IMR-90 (cell line): Measurements from ENCODE around the gene CNFN. TPM values are rescaled to one million over a fixed set of nuclear protein-coding genes. Genes with fewer than 3 reads are reported as not detected.

Experiments used
- ATAC-seq: fragments of 200-7000 bp; cut with Tn5 transposase; 2 replicates; pipeline ENCODE4 v1.9.1; 2020; ENCODE audit warnings: low read depth, mild to moderate bottlenecking, moderate library complexity
- BruUV-seq: library from RNA; stranded (reverse); fragments of 400-500 nt; replicated peaks from 2 replicates; lab custom pipeline; 2021; lab: Mats Ljungman, UMichigan
- CTCF ChIA-PET: fragments of 300-600 bp; formaldehyde crosslinking; extraction: SDS; loops from one replicate; lab custom pipeline; 2021; ENCODE audit warnings: antibody characterized with exemption; lab: Yijun Ruan, JAX
- POLR2A ChIA-PET: fragments of 300-600 bp; sonication (Branson Sonifier 250); formaldehyde crosslinking; loops from one replicate; lab custom pipeline; 2022; ENCODE audit warnings: antibody characterized with exemption; ENCODE audit not compliant: unreplicated experiment; lab: Charles Lee
- DNase-seq: peaks from one replicate; pipeline ENCODE4 v3.0.0; 2013
- H2AFZ ChIP-seq: replicated peaks from 2 replicates; pipeline ENCODE3; 2013; ENCODE audit warnings: low read length, mild to moderate bottlenecking; ENCODE audit not compliant: poor library complexity
- H2AK5ac ChIP-seq: 2 replicates; pipeline ENCODE4 v1.6.1; 2013; ENCODE audit warnings: low read depth, low read length, inconsistent platforms
- H2AK9ac ChIP-seq: replicated peaks from 2 replicates; pipeline ENCODE3; 2013; ENCODE audit warnings: mild to moderate bottlenecking, low read depth, low read length, moderate library complexity; ENCODE audit not compliant: poor library complexity
- H2BK120ac ChIP-seq: 2 replicates; pipeline ENCODE4 v1.6.1; 2013; ENCODE audit warnings: low read depth, low read length, inconsistent platforms
- H2BK15ac ChIP-seq: 3 replicates; pipeline ENCODE4 v1.6.1; 2013; ENCODE audit warnings: low read depth, low read length, inconsistent platforms
- H2BK20ac ChIP-seq: 2 replicates; pipeline ENCODE4 v1.6.1; 2013; ENCODE audit warnings: low read depth, mild to moderate bottlenecking, inconsistent platforms, low read length, moderate library complexity
- H2BK5ac ChIP-seq: 2 replicates; pipeline ENCODE4 v1.6.1; 2013; ENCODE audit warnings: mild to moderate bottlenecking, low read depth, low read length, inconsistent platforms; ENCODE audit not compliant: poor library complexity, severe bottlenecking
- H3K14ac ChIP-seq: replicated peaks from 2 replicates; pipeline ENCODE4 v1.6.1; 2013; ENCODE audit warnings: low read depth, low read length, inconsistent platforms
- H3K18ac ChIP-seq: 2 replicates; pipeline ENCODE4 v1.6.1; 2013; ENCODE audit warnings: low read depth, low read length, control low read depth
- H3K23ac ChIP-seq: 2 replicates; pipeline ENCODE4 v1.6.1; 2013; ENCODE audit warnings: low read depth, low read length, inconsistent platforms
- H3K27ac ChIP-seq: 2 replicates; pipeline ENCODE4 v1.5.1; 2013; ENCODE audit warnings: mild to moderate bottlenecking, control low read depth, low read length; ENCODE audit not compliant: insufficient read depth
- H3K27me3 ChIP-seq: 2 replicates; pipeline ENCODE4 v1.6.1; 2013; ENCODE audit warnings: low read length; ENCODE audit not compliant: control insufficient read depth, insufficient read depth
- H3K36me3 ChIP-seq: 2 replicates; pipeline ENCODE4 v1.6.1; 2013; ENCODE audit warnings: low read length, mixed read lengths; ENCODE audit not compliant: control insufficient read depth, insufficient read depth
- H3K4ac ChIP-seq: 2 replicates; pipeline ENCODE4 v1.6.1; 2013; ENCODE audit warnings: low read depth, low read length, inconsistent platforms
- H3K4me1 ChIP-seq: 2 replicates; pipeline ENCODE4 v1.6.1; 2013; ENCODE audit warnings: low read length, mixed read lengths; ENCODE audit not compliant: control insufficient read depth, insufficient read depth
- H3K4me2 ChIP-seq: 2 replicates; pipeline ENCODE4 v1.6.1; 2013; ENCODE audit warnings: low read depth, mild to moderate bottlenecking, control low read depth, low read length, moderate library complexity
- H3K4me3 ChIP-seq: 2 replicates; pipeline ENCODE4 v1.5.1; 2013; ENCODE audit warnings: low read depth, mild to moderate bottlenecking, control low read depth, low read length, moderate library complexity; ENCODE audit not compliant: insufficient read depth
- H3K56ac ChIP-seq: 2 replicates; pipeline ENCODE4 v1.6.1; 2013; ENCODE audit warnings: low read length, inconsistent platforms; ENCODE audit not compliant: insufficient read depth; ENCODE audit errors: extremely low read depth
- H3K79me1 ChIP-seq, 2 experiments: 2 replicates each; pipeline ENCODE4 v1.6.1; 2013; ENCODE audit warnings: low read length in 2 of 2, inconsistent platforms in 1 of 2, low read depth in 1 of 2
- H3K9ac ChIP-seq: 2 replicates; pipeline ENCODE4 v1.6.1; 2013; ENCODE audit warnings: low read depth, low read length, control low read depth
- H3K9me1 ChIP-seq: 2 replicates; pipeline ENCODE4 v1.6.1; 2013; ENCODE audit warnings: low read length, inconsistent platforms; ENCODE audit not compliant: insufficient read depth
- H3K9me3 ChIP-seq: 2 replicates; pipeline ENCODE4 v1.6.1; 2013; ENCODE audit warnings: low read length; ENCODE audit not compliant: control insufficient read depth, insufficient read depth
- H4K20me1 ChIP-seq: 2 replicates; pipeline ENCODE4 v1.6.1; 2013; ENCODE audit warnings: low read length, inconsistent platforms; ENCODE audit not compliant: insufficient read depth
- H4K5ac ChIP-seq: 2 replicates; pipeline ENCODE4 v1.6.1; 2013; ENCODE audit warnings: mild to moderate bottlenecking, low read depth, low read length, control low read depth
- H4K8ac ChIP-seq, 2 experiments: 2 replicates each; pipeline ENCODE4 v1.6.1; 2013; ENCODE audit warnings: low read depth in 2 of 2, low read length in 2 of 2, control low read depth in 1 of 2, inconsistent platforms in 1 of 2
- H4K91ac ChIP-seq: 2 replicates; pipeline ENCODE4 v1.6.1; 2013; ENCODE audit warnings: low read depth, low read length, inconsistent platforms; ENCODE audit not compliant: insufficient read depth
- CEBPB ChIP-seq: IDR thresholded peaks from 2 replicates; pipeline ENCODE4 v1.6.1; 2012; ENCODE audit warnings: low read depth, low read length, improper control_type of control experiment
- CHD1 ChIP-seq: IDR thresholded peaks from 2 replicates; pipeline ENCODE4 v1.6.1; 2012; ENCODE audit warnings: low read depth, low read length, improper control_type of control experiment
- FOS ChIP-seq: fragments of 150-350 bp; IDR thresholded peaks from 2 replicates; pipeline ENCODE4 v1.6.1; 2016; ENCODE audit warnings: low read depth, low read length
- MAFK ChIP-seq: IDR thresholded peaks from 2 replicates; pipeline ENCODE4 v1.6.1; 2012; ENCODE audit warnings: low read depth, low read length, improper control_type of control experiment
- MXI1 ChIP-seq: IDR thresholded peaks from 2 replicates; pipeline ENCODE4 v1.6.1; 2012; ENCODE audit warnings: low read depth, mild to moderate bottlenecking, low read length, moderate library complexity, borderline replicate concordance
- USF2 ChIP-seq: fragments of 150-350 bp; IDR thresholded peaks from 2 replicates; pipeline ENCODE4 v1.6.1; 2017; ENCODE audit warnings: mild to moderate bottlenecking, antibody characterized with exemption, low read length, low read depth
- WGBS, 2 experiments: methylation state at CpG; one replicate each; pipeline versions ENCODE4 v1.1.5 to v1.1.7; 2013; ENCODE audit warnings: missing lambda C conversion rate in 2 of 2; ENCODE audit not compliant: insufficient read length in 1 of 2; ENCODE audit errors: extremely low coverage in 2 of 2; 5-methylcytosine and 5-hydroxymethylcytosine counted together
- dilution Hi-C: fragments of 300-500 bp; cut with HindIII; formaldehyde crosslinking; loops from one replicate; pipeline ENCODE4 v1.14.3; 2018; ENCODE audit warnings: low sequenced_read_pairs; ENCODE audit not compliant: unreplicated experiment
- in situ Hi-C: fragments of 300-500 bp; cut with MboI; formaldehyde crosslinking; loops from 3 replicates; pipeline ENCODE4 v1.14.3; 2019; ENCODE audit warnings: low sequenced_read_pairs, inconsistent platforms, mixed read lengths
- intact Hi-C: fragments of 100-400 bp; cut with micrococcal nuclease; formaldehyde crosslinking; loops from 2 replicates; pipeline ENCODE4 v1.10.0; 2022
- polyA plus RNA-seq, 3 experiments: library from polyadenylated mRNA; depleted of rRNA; stranded (reverse); fragments of >200 nt; gene quantifications; 2 replicates each; pipeline ENCODE4 v1.2.3, GENCODE V29; 2012; ENCODE audit warnings: low replicate concordance in 1 of 3
- total RNA-seq: library from RNA; depleted of rRNA; stranded (reverse); fragments of >200 nt; gene quantifications from 2 replicates; pipeline ENCODE4 v1.2.3, GENCODE V29; 2012

Gene CNFN
- total and polyA plus RNA-seq, 2 of the 4 experiments (the other 2 are of a cell fraction) = 1.2 TPM; not detected in 1

- Histone ChIP-seq H3K23ac (no peak overlapping the region), H3K14ac (no peak overlapping the region), H2BK5ac (no peak overlapping the region), H2BK15ac (no peak overlapping the region), H3K4me2 (no peak overlapping the region), H2AK5ac (no peak overlapping the region; the same call in 1 of the 2 replicates), H2BK120ac (no peak overlapping the region), H4K8ac (no peak overlapping the region), H3K9me3 (no peaks in the 10 kb centered on the region), H3K36me3 (no peaks in the 10 kb centered on the region), H3K4me1 (no peaks in the 10 kb centered on the region), H4K91ac (no peak overlapping the region), H3K56ac (no peak overlapping the region), H3K18ac (no peak overlapping the region), H3K4ac (no peak overlapping the region), H4K5ac (no peak overlapping the region), H3K4me3 (no peak overlapping the region), H3K9me1 (no peaks in the 10 kb centered on the region), H2AFZ (no peak overlapping the region), H4K20me1 (no peaks in the 10 kb centered on the region; the same call in none of the 2 replicates), H2AK9ac (no peak overlapping the region), H3K27ac (no peak overlapping the region), H3K27me3 (peaks cover 34% of the 10 kb centered on the region), H3K9ac (no peak overlapping the region), H2BK20ac (no peak overlapping the region), H3K79me1 (no peaks in the 10 kb centered on the region)
- TF ChIP-seq USF2 (no peak), MXI1 (no peak), CEBPB (no peak), CHD1 (no peak), FOS (no peak), MAFK (no peak)
- intact Hi-C loops = no loop called here
- DNase-seq = no peak
- in situ Hi-C loops = no loop called here
- no TSS peak for BruUV-seq
- ChIA-PET CTCF (no interaction called here), POLR2A (no interaction called here)
- ATAC-seq = no peak
- dilution Hi-C loops = no loop called here
- 80% methylated on average over 3 of the region's 20 CpGs; no CpG with 5 or more reads in 1 of the 2 experiments for WGBS, 2 experiments
Observed at GRCh38 chr19:42388851-42389489, 1.1 kb downstream of the CNFN start.
